OCI-M1 (cell line): Measurements from ENCODE around the gene MAGEB3.

Experiments used
- DNase-seq: peaks from one replicate; lab custom pipeline; 2025; lab: John Stamatoyannopoulos, UW

The MAGEB3 gene

GRCh38 chrX:30278365-30278764 lies 47.9 kb downstream of the MAGEB3 start:
- DNase-seq, result no peak

GRCh38 chrX:30280428-30280827 lies 50.0 kb downstream of the MAGEB3 start:
- no peak for DNase-seq

GRCh38 chrX:30282527-30282926 lies 52.1 kb downstream of the MAGEB3 start:
- no peak for DNase-seq

GRCh38 chrX:30283456-30284200 lies 53.2 kb downstream of the MAGEB3 start:
- peak; percentile 75 for DNase-seq
